GM23248 (cell line): Measurements from ENCODE around the gene PCDH12. TPM values are rescaled to one million over a fixed set of nuclear protein-coding genes. Genes with fewer than 3 reads are reported as not detected.
A peak's percentile ranks its signal among the peaks of the same experiment; 100 is the strongest.

Experiments used
- DNase-seq: peaks from one replicate; pipeline ENCODE4 v3.0.0-alpha.2; 2015
- H2AFZ ChIP-seq: fragments of 200-600 bp; sonication (generic); 2 replicates; pipeline ENCODE4 v1.6.1; 2016; ENCODE audit warnings: antibody characterized with exemption
- H3F3A ChIP-seq: fragments of 200-600 bp; sonication (generic); 2 replicates; pipeline ENCODE4 v1.6.1; 2016; ENCODE audit warnings: mild to moderate bottlenecking, antibody characterized with exemption, mixed run types; ENCODE audit not compliant: insufficient read depth
- H3K27ac ChIP-seq: fragments of 200-600 bp; sonication (generic); 2 replicates; pipeline ENCODE4 v1.5.1; 2016; ENCODE audit warnings: mild to moderate bottlenecking
- H3K27me3 ChIP-seq: fragments of 200-600 bp; sonication (generic); replicated peaks from 2 replicates; pipeline ENCODE4 v1.6.1; 2016; ENCODE audit warnings: mild to moderate bottlenecking; ENCODE audit not compliant: insufficient read depth
- H3K36me3 ChIP-seq: fragments of 200-600 bp; sonication (generic); 2 replicates; pipeline ENCODE4 v1.6.1; 2016; ENCODE audit warnings: low read depth, mild to moderate bottlenecking
- H3K4me1 ChIP-seq: fragments of 200-600 bp; sonication (generic); 2 replicates; pipeline ENCODE4 v1.6.1; 2016; ENCODE audit warnings: mild to moderate bottlenecking; ENCODE audit not compliant: insufficient read depth
- H3K4me2 ChIP-seq: fragments of 200-600 bp; sonication (generic); one replicate; pipeline ENCODE4 v1.6.1; 2016; ENCODE audit warnings: mild to moderate bottlenecking; ENCODE audit not compliant: unreplicated experiment
- H3K4me3 ChIP-seq: fragments of 200-600 bp; sonication (generic); 2 replicates; pipeline ENCODE4 v1.5.1; 2016; ENCODE audit warnings: mild to moderate bottlenecking
- H3K79me2 ChIP-seq: fragments of 200-600 bp; sonication (generic); 2 replicates; pipeline ENCODE4 v1.6.1; 2016; ENCODE audit warnings: mild to moderate bottlenecking; ENCODE audit not compliant: insufficient read depth
- H3K9ac ChIP-seq: fragments of 200-600 bp; sonication (generic); 2 replicates; pipeline ENCODE4 v1.6.1; 2016; ENCODE audit warnings: mild to moderate bottlenecking
- H3K9me2 ChIP-seq: fragments of 200-600 bp; sonication (generic); 2 replicates; pipeline ENCODE4 v1.6.1; 2016; ENCODE audit warnings: mixed run types, mild to moderate bottlenecking, moderate library complexity; ENCODE audit not compliant: insufficient read depth
- H3K9me3 ChIP-seq: fragments of 200-600 bp; sonication (generic); one replicate; pipeline ENCODE4 v1.6.1; 2017; ENCODE audit warnings: low read depth
- H4K20me1 ChIP-seq: fragments of 200-600 bp; sonication (generic); 2 replicates; pipeline ENCODE4 v1.6.0; 2016; ENCODE audit not compliant: insufficient read depth
- EZH2 ChIP-seq: fragments of 200-600 bp; sonication (generic); IDR thresholded peaks from 2 replicates; pipeline ENCODE4 v1.6.1; 2018; ENCODE audit warnings: antibody characterized with exemption, mild to moderate bottlenecking; ENCODE audit not compliant: insufficient read depth, poor library complexity, severe bottlenecking
- EZH2phosphoT487 ChIP-seq: fragments of 200-600 bp; sonication (generic); IDR thresholded peaks from 2 replicates; pipeline ENCODE4 v1.6.1; 2018; ENCODE audit warnings: antibody characterized with exemption, moderate library complexity, mild to moderate bottlenecking, low read depth; ENCODE audit not compliant: insufficient read depth
- WGBS, 2 experiments: methylation state at CpG; one replicate each; pipeline ENCODE4 v1.1.6; 2015 to 2017; ENCODE audit warnings: low lambda C conversion rate in 2 of 2, low coverage in 1 of 2; ENCODE audit errors: missing lambda C conversion rate in 2 of 2; 5-methylcytosine and 5-hydroxymethylcytosine counted together
- in situ Hi-C: fragments of 300-500 bp; cut with MboI; formaldehyde crosslinking; loops from 2 replicates; pipeline ENCODE4 v1.15.0; 2020
- polyA plus RNA-seq: library from polyadenylated mRNA; unstranded; fragments of >200 nt; fragmentation: Nextera tagmentation; extraction: Ambion mirVana; gene quantifications from 2 replicates; pipeline ENCODE4 v1.2.1, GENCODE V29; 2016
- total RNA-seq: library from RNA; depleted of rRNA; stranded (reverse); fragments of >200 nt; shearing (Covaris generic); gene quantifications from 2 replicates; pipeline ENCODE4 v1.2.3, GENCODE V29; 2014

Gene PCDH12
- total and polyA plus RNA-seq, 2 experiments from 2014 or later = 0.36 TPM; not detected in 1

GRCh38 chr5:142000704-142001484 is 42.9 kb upstream of the PCDH12 start:
- Histone ChIP-seq H3K36me3 (0 out of 2 replicates have a peak, but pooled peaks cover 7% of the 10 kb centered on the region), H2AFZ (no peak overlapping the region), H3K27ac (no peak overlapping the region), H3K9ac (no peak overlapping the region), H3K79me2 (no peaks in the 10 kb centered on the region), H3K9me3 (no peaks in the 10 kb centered on the region), H3K27me3 (no peaks in the 10 kb centered on the region), H3K9me2 (no peaks in the 10 kb centered on the region), H3K4me2 (no peak overlapping the region), H3F3A (peaks cover 14% of the 10 kb centered on the region; the same call in 1 of the 2 replicates), H3K4me1 (no peaks in the 10 kb centered on the region), H4K20me1 (no peaks in the 10 kb centered on the region), H3K4me3 (no peak overlapping the region)
- peak; percentile 41 for DNase-seq
- in situ Hi-C loops = loop anchor here (25.0 kb wide), 1 partner anchor 561 kb away; no protein-coding TSS in a partner anchor
- WGBS, 2 experiments = 77 to 83% methylated on average over 6 of the region's 6 CpGs
- TF ChIP-seq EZH2 = no peak
- TF ChIP-seq EZH2phosphoT487 = no peak

DNA sequence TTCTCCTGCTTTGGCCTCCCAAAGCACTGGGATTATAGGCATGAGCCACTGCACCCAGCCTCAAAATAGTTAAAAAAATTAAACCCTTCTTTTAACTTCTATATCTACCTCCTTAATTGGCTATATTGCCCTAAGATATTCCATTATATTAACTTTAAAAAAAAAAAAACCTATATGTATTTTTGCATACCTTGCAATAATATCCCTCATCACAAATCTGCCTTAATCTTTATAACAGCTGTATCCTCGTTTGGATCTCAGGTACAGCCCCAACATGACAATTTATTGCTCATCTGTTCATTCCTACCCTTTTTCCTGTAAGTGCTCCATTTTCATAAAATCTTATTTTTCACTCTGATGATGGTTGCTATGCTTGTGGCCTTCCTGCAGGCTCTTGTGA is 42.2 kb upstream of the PCDH12 start:
- in situ Hi-C loops = loop anchor here (25.0 kb wide), 1 partner anchor 562 kb away; no protein-coding TSS in a partner anchor
- 0 out of 2 replicates have a peak, but pooled peaks cover 7% of the 10 kb centered on the region for H3K36me3 ChIP-seq
- WGBS, 2 experiments = 15 to 32% methylated on average over 1 of the region's 1 CpG

GRCh38 chr5:141997358-141997960 is 39.5 kb upstream of the PCDH12 start:
- 63 to 67% methylated on average over 6 of the region's 6 CpGs for WGBS, 2 experiments
- no peak for DNase-seq
- no peak overlapping the region for H2AFZ ChIP-seq
- TF ChIP-seq EZH2phosphoT487 = no peak
- no peak for TF ChIP-seq EZH2
- H3K9me2 ChIP-seq = no peaks in the 10 kb centered on the region
- no peak overlapping the region for H3K27ac ChIP-seq
- H3K36me3 ChIP-seq = peaks cover 14% of the 10 kb centered on the region; the same call in 1 of the 2 replicates
- no peaks in the 10 kb centered on the region for H3K79me2 ChIP-seq
- H3K4me2 ChIP-seq = no peak overlapping the region
- no peaks in the 10 kb centered on the region for H3K27me3 ChIP-seq
- no peaks in the 10 kb centered on the region for H3K4me1 ChIP-seq
- H3K9ac ChIP-seq = no peak overlapping the region
- no peak overlapping the region for H3K4me3 ChIP-seq
- no peaks in the 10 kb centered on the region for H4K20me1 ChIP-seq
- in situ Hi-C loops = no loop called here
- H3K9me3 ChIP-seq = no peaks in the 10 kb centered on the region
- peaks cover 14% of the 10 kb centered on the region; the same call in 1 of the 2 replicates for H3F3A ChIP-seq

More for the DNA sequence above, 42.2 kb upstream of the PCDH12 start:
- Histone ChIP-seq H3K4me1 (no peaks in the 10 kb centered on the region), H3K9ac (no peak overlapping the region), H3K27me3 (no peaks in the 10 kb centered on the region), H3K9me2 (no peaks in the 10 kb centered on the region), H3K4me3 (no peak overlapping the region), H3K4me2 (no peak overlapping the region), H4K20me1 (no peaks in the 10 kb centered on the region), H3F3A (peaks cover 14% of the 10 kb centered on the region; the same call in 1 of the 2 replicates), H2AFZ (no peak overlapping the region), H3K9me3 (no peaks in the 10 kb centered on the region), H3K27ac (no peak overlapping the region), H3K79me2 (no peaks in the 10 kb centered on the region)
- TF ChIP-seq EZH2phosphoT487 (no peak), EZH2 (no peak)
- DNase-seq = no peak

DNA sequence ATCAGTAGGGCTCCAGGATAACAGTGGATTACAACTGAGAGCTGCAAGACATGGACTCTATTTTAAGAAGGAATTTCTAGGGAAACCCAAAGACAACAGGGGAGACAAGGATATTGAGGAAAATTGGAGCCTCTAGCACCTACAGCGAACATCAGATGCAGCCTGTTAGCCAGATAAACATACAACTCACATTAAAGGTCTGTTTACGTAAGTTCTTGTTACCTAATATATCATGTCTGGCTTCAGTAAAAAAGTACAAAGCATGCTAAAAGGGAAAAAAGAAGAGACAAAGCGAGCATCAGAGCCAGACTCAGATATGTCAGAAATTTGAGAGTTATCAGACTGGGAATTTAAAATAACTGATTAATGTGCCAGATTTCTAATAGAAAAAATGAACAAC is 37.7 kb upstream of the PCDH12 start:
- Histone ChIP-seq H3K27ac (no peak overlapping the region), H3K79me2 (no peaks in the 10 kb centered on the region), H3K9me2 (no peaks in the 10 kb centered on the region), H4K20me1 (no peaks in the 10 kb centered on the region), H3K9me3 (no peaks in the 10 kb centered on the region), H3K4me2 (no peak overlapping the region), H3K27me3 (no peaks in the 10 kb centered on the region), H3K9ac (no peak overlapping the region), H3K36me3 (peaks cover 15% of the 10 kb centered on the region; the same call in 1 of the 2 replicates), H3K4me1 (no peaks in the 10 kb centered on the region), H3K4me3 (no peak overlapping the region), H2AFZ (no peak overlapping the region), H3F3A (peaks cover 18% of the 10 kb centered on the region)
- TF ChIP-seq EZH2phosphoT487 (no peak), EZH2 (no peak)
- 96 to 98% methylated on average over 3 of the region's 3 CpGs for WGBS, 2 experiments
- DNase-seq = no peak
- in situ Hi-C loops = no loop called here
